Measurements from ENCODE around the gene CCDC181. TPM values are rescaled to one million over a fixed set of nuclear protein-coding genes. Genes with fewer than 3 reads are reported as not detected.
A peak's percentile ranks its signal among the peaks of the same experiment; 100 is the strongest.

Gene CCDC181
- total RNA-seq, 1 donor from 2014 or later = 1.5 TPM

GRCh38 chr1:169461390-169462000, 34.2 kb upstream of the CCDC181 start:
- no peak for TF ChIP-seq POLR2AphosphoS5 (IDR thresholded peaks at IDR 0.05; ENCODE audit: insufficient read depth in 1 of 2, low read depth in 1 of 2)
- TF ChIP-seq, protein P1, sequence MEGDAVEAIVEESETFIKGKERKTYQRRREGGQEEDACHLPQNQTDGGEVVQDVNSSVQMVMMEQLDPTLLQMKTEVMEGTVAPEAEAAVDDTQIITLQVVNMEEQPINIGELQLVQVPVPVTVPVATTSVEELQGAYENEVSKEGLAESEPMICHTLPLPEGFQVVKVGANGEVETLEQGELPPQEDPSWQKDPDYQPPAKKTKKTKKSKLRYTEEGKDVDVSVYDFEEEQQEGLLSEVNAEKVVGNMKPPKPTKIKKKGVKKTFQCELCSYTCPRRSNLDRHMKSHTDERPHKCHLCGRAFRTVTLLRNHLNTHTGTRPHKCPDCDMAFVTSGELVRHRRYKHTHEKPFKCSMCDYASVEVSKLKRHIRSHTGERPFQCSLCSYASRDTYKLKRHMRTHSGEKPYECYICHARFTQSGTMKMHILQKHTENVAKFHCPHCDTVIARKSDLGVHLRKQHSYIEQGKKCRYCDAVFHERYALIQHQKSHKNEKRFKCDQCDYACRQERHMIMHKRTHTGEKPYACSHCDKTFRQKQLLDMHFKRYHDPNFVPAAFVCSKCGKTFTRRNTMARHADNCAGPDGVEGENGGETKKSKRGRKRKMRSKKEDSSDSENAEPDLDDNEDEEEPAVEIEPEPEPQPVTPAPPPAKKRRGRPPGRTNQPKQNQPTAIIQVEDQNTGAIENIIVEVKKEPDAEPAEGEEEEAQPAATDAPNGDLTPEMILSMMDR (IDR thresholded peaks at IDR 0.05) = no peak
- TF ChIP-seq POLR2A (IDR thresholded peaks at IDR 0.05) = no peak
- peaks cover 10% of the 10 kb centered on the region for H3K9me3 ChIP-seq

DNA sequence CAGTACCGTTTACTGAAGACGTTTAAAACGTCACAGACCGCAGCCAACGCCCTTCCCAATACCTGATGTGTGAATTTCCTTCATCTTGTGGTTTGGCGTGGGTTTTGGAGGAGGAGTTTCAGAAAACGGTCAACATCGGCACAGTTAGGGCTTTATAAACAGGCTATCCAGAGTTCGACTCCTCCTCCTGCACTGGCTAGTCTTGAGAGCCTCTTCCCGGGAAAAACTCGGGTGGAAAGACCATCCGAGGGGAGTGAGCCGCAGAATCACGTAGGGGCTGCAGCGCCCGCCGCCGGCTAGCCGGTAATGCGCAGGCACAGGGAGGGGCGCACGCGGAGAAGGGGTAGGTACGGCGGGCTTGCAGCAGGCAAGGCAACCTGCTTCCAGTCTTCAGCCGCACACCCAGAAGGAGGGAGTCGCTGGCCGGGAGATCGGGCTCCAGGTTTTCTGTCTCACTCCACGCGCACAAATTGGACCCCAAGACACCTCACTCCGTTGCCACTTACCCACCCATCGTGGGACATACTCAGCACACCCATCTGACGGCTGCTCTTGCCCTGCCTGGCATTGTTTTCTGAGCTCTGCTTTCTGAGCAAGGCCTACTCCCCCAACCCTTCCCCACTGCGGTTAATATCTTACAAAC, 33.0 kb upstream of the CCDC181 start:
- Histone ChIP-seq H3K4me1 (peaks cover 8% of the 10 kb centered on the region), H3K27me3 (no peaks in the 10 kb centered on the region), H3K36me3 (no peaks in the 10 kb centered on the region), H3K9me3 (peaks cover 10% of the 10 kb centered on the region), H3K4me3 (peak overlapping the region; percentile 19), H3K27ac (no peak overlapping the region)
- TF ChIP-seq, protein P1 (IDR thresholded peaks at IDR 0.05) = no peak
- DNase-seq (ENCODE audit: extremely low spot score in 2 of 2) = no peak
- intact Hi-C loops (cut with DNase I) = no loop called here

More at GRCh38 chr1:169461390-169462000, 34.2 kb upstream of the CCDC181 start:
- intact Hi-C loops (cut with DNase I) = no loop called here
- H3K36me3 ChIP-seq = no peaks in the 10 kb centered on the region
- no peak overlapping the region for H3K27ac ChIP-seq
- no peak overlapping the region for H3K4me3 ChIP-seq
- no peaks in the 10 kb centered on the region for H3K27me3 ChIP-seq
- peaks cover 8% of the 10 kb centered on the region for H3K4me1 ChIP-seq
- no peak for DNase-seq (ENCODE audit: extremely low spot score in 2 of 2)

DNA sequence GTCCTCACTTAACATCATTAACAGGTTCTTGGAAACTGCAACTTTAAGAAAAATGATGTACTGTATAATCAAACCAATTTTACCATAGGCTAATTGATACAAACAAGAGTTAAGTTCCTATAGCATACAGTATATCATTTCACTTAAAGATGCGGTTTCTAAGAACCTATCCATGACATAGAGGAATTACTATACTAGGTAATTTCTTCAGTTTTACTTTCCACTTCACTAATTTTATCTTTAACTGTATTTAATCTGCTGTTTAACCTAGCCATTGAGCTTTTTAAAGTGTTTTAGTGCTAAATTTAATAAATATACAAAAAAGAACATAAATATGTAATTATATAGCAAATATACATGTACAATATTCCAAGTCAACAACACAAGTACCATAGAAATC, 30.2 kb upstream of the CCDC181 start:
- Histone ChIP-seq H3K9me3 (peaks cover 10% of the 10 kb centered on the region), H3K36me3 (no peaks in the 10 kb centered on the region), H3K4me1 (peaks cover 8% of the 10 kb centered on the region), H3K4me3 (no peak overlapping the region), H3K27ac (no peak overlapping the region), H3K27me3 (no peaks in the 10 kb centered on the region)
- intact Hi-C loops (cut with DNase I) = no loop called here
- TF ChIP-seq POLR2AphosphoS5 (IDR thresholded peaks at IDR 0.05; ENCODE audit: insufficient read depth in 1 of 2, low read depth in 1 of 2) = no peak
- no peak for TF ChIP-seq POLR2A (IDR thresholded peaks at IDR 0.05)
- TF ChIP-seq, protein P1 (IDR thresholded peaks at IDR 0.05) = no peak
- no peak for DNase-seq (ENCODE audit: extremely low spot score in 2 of 2)

DNA sequence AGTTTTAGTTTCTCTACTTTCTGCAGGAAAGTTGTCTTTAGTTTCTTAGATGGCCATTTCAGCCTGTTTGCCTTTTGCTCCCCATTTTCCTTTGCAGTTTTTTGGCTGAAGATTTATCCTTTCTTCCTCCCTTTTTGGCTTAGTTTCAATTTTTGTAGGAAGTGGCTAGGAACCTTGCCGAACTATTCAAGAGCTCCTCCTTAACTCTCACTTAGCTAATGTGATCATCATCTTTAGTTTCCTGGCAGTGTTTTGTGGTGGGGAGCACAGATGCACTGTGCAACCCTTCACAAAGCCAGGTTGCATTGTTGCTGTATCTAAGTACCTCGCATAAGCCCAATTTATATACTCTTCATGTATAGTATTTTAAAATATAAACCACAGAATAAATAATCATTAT, 28.8 kb upstream of the CCDC181 start:
- DNase-seq (ENCODE audit: extremely low spot score in 2 of 2) = no peak
- no peak overlapping the region for H3K4me3 ChIP-seq
- H3K27ac ChIP-seq = no peak overlapping the region
- H3K36me3 ChIP-seq = no peaks in the 10 kb centered on the region
- H3K4me1 ChIP-seq = peaks cover 8% of the 10 kb centered on the region
- intact Hi-C loops (cut with DNase I) = no loop called here
- TF ChIP-seq POLR2AphosphoS5 (IDR thresholded peaks at IDR 0.05; ENCODE audit: insufficient read depth in 1 of 2, low read depth in 1 of 2) (no peak), POLR2A (IDR thresholded peaks at IDR 0.05) (no peak)
- TF ChIP-seq, protein P1 (IDR thresholded peaks at IDR 0.05) = no peak
- H3K27me3 ChIP-seq = no peaks in the 10 kb centered on the region
- peaks cover 10% of the 10 kb centered on the region for H3K9me3 ChIP-seq

GRCh38 chr1:169452921-169453320, 25.6 kb upstream of the CCDC181 start:
- Histone ChIP-seq H3K27me3 (no peaks in the 10 kb centered on the region), H3K27ac (no peak overlapping the region), H3K4me1 (no peaks in the 10 kb centered on the region), H3K36me3 (no peaks in the 10 kb centered on the region), H3K4me3 (no peak overlapping the region), H3K9me3 (peaks cover 10% of the 10 kb centered on the region)
- DNase-seq (ENCODE audit: extremely low spot score in 2 of 2) = no peak
- intact Hi-C loops (cut with DNase I) = no loop called here
- TF ChIP-seq POLR2A (IDR thresholded peaks at IDR 0.05) (no peak), POLR2AphosphoS5 (IDR thresholded peaks at IDR 0.05; ENCODE audit: insufficient read depth in 1 of 2, low read depth in 1 of 2) (no peak)
- TF ChIP-seq, protein P1 (IDR thresholded peaks at IDR 0.05) = no peak
